RWPE2 (cell line): ENCODE data around the gene SFN.
A peak's percentile ranks its signal among the peaks of the same experiment; 100 is the strongest.

Source experiments
- ATAC-seq: fragments of 200-7000 bp; cut with Tn5 transposase; 3 replicates; pipeline ENCODE4 v1.9.1; 2021; ENCODE audit warnings: low read depth
- DNase-seq: peaks from one replicate; pipeline ENCODE4 v3.0.0-alpha.2; 2020; ENCODE audit warnings: low spot score
- H3K27ac ChIP-seq: fragments of 450-650 bp; 2 replicates; pipeline ENCODE4 v1.5.1; 2017; ENCODE audit warnings: mild to moderate bottlenecking; ENCODE audit not compliant: poor library complexity, severe bottlenecking
- H3K27me3 ChIP-seq: fragments of 250-450 bp; sonication (Bioruptor Pico); 2 replicates; pipeline ENCODE4 v1.5.1; 2021; ENCODE audit warnings: mild to moderate bottlenecking, moderate library complexity; ENCODE audit not compliant: insufficient read depth, poor library complexity, severe bottlenecking
- H3K36me3 ChIP-seq: fragments of 250-450 bp; sonication (Bioruptor Pico); 2 replicates; pipeline ENCODE4 v1.5.1; 2020; ENCODE audit warnings: low read depth, mild to moderate bottlenecking, moderate library complexity
- H3K4me1 ChIP-seq: fragments of 250-450 bp; sonication (Bioruptor Pico); 2 replicates; pipeline ENCODE4 v1.5.1; 2021; ENCODE audit warnings: mild to moderate bottlenecking, moderate library complexity; ENCODE audit not compliant: insufficient read depth, poor library complexity, severe bottlenecking
- H3K4me3 ChIP-seq: fragments of 250-450 bp; sonication (Bioruptor Pico); 2 replicates; pipeline ENCODE4 v1.5.1; 2021; ENCODE audit warnings: mild to moderate bottlenecking, moderate library complexity; ENCODE audit not compliant: severe bottlenecking
- H3K9me3 ChIP-seq: fragments of 250-450 bp; sonication (Bioruptor Pico); 2 replicates; pipeline ENCODE4 v1.5.1; 2021; ENCODE audit warnings: mild to moderate bottlenecking, moderate library complexity; ENCODE audit not compliant: severe bottlenecking
- CTCF ChIP-seq: fragments of 450-650 bp; IDR thresholded peaks from one replicate; pipeline ENCODE4 v1.5.1; 2017; ENCODE audit warnings: mild to moderate bottlenecking, moderate library complexity; ENCODE audit not compliant: poor library complexity, severe bottlenecking

The SFN gene

DNA sequence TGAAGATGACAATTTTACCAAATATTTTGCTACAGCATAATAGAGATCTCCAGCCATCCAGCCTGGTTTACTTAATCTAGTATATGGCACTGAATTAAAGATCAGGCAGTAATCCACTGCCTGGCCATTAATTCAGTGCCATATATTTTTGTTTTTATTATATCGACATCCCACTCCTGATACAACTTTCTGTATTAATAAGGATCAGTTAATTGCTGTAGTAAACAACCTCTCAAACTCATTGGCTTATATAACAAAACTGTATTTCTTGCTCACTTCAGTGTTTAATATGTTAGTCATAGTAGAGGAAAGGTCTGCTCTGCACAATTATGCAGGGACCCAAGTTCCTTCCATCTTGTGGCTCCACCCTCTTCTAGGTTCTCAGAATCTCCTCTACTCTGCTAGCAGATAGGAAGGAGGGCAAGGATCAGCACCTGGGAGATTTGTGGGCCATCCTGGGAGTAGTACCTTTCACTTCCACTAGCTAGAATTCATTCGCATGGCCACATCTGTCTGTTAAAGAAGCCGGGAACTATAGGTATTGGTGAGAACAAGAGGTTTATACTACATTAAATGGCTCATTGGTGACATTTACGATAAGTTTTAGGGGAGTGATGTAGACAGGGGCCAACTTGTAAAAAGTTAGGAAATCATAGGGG, 40.1 kb upstream of the SFN start:
- TF ChIP-seq CTCF: no peak

DNA sequence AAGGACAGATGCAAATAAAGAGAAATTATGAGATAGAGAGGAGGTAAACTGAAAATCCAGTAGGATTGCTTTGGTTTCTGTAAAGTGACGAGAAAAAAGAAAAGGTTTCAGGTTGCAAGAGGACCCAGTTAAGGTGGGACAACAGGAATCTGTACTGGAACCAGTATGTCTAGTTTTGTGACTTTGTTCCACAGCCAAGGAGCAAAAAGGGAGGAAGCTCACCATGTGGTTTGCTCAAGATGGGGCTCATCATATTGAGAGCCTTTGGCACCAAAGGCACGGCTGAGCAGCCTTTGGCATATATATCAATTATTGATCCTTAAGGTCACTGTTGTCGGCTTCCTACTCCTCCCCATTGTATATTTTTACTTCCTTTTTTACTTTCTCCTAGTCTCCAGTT, 38.2 kb upstream of the SFN start:
- peaks cover 7% of the 10 kb centered on the region for H3K36me3 ChIP-seq
- no peaks in the 10 kb centered on the region for H3K9me3 ChIP-seq
- no peak for ATAC-seq
- no peak for TF ChIP-seq CTCF
- no peak overlapping the region for H3K27ac ChIP-seq
- no peak overlapping the region for H3K4me3 ChIP-seq
- H3K27me3 ChIP-seq: no peaks in the 10 kb centered on the region
- H3K4me1 ChIP-seq: no peaks in the 10 kb centered on the region
- DNase-seq: no peak

More for the DNA sequence above, 40.1 kb upstream of the SFN start:
- no peaks in the 10 kb centered on the region for H3K27me3 ChIP-seq
- DNase-seq: no peak
- H3K4me1 ChIP-seq: no peaks in the 10 kb centered on the region
- no peaks in the 10 kb centered on the region for H3K9me3 ChIP-seq
- no peak; the same call in 2 of the 3 replicates for ATAC-seq
- no peaks in the 10 kb centered on the region for H3K36me3 ChIP-seq
- no peak overlapping the region for H3K27ac ChIP-seq
- no peak overlapping the region for H3K4me3 ChIP-seq

GRCh38 chr1:26826261-26827105, 36.5 kb upstream of the SFN start, which contains the start of gene ZDHHC18:
Gene ZDHHC18 (plus strand): TSS chr1:26826688. CDS start chr1:26826805, 117 bp downstream.
- Histone ChIP-seq H3K9me3 (no peaks in the 10 kb centered on the region), H3K27me3 (no peaks in the 10 kb centered on the region), H3K4me3 (peak within 1 kb of the TSS; percentile 69), H3K36me3 (peaks cover 10% of the 10 kb centered on the region), H3K27ac (peak within 1 kb of the TSS; percentile 35), H3K4me1 (no peaks in the 10 kb centered on the region)
- ATAC-seq (peak; percentile 74), DNase-seq (no peak)
- TF ChIP-seq CTCF: peak; percentile 86

DNA sequence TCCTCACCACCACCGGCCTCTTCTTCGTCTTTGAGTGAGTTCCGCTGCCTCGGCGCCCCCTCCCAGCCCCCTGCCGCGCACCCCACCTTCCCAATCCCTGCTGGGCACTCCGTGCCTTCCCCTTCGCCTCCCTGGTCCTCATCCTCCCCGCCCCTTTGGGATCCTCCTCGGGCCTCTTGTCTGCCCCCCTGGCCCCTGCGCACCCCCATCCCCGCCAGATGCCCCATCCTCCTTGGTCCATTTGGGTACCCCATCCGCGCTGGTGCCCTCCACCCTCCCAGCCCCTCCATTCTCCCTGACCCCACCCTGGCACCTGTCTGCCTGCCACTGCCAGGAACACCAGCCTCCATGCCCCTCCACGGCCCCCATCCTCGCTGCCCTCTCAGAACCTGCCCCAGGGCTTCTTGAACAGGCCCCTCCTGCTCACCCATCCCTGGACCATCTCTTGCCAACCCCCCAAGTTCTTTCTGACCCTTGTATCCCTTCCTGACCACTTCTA, 35.8 kb upstream of the SFN start:
- DNase-seq (no peak), ATAC-seq (no peak; the same call in 2 of the 3 replicates)
- Histone ChIP-seq H3K27ac (peak overlapping the region; percentile 35), H3K36me3 (peaks cover 15% of the 10 kb centered on the region), H3K4me1 (no peaks in the 10 kb centered on the region), H3K27me3 (no peaks in the 10 kb centered on the region), H3K9me3 (no peaks in the 10 kb centered on the region), H3K4me3 (peak overlapping the region; percentile 69)
- TF ChIP-seq CTCF: no peak
